ENCODE results near the gene PDZRN3. TPM values are rescaled to one million over a fixed set of nuclear protein-coding genes. Genes with fewer than 3 reads are reported as not detected.

Gene PDZRN3
- total RNA-seq, 1 donor from 2014 or later = 58.6 TPM

GRCh38 chr3:73559749-73560148 lies 65.0 kb downstream of the PDZRN3 start:
- Mint-ChIP-seq H3K27ac (no peak overlapping the region), H3K4me3 (no peak overlapping the region), H3K9me3 (peaks cover 5% of the 10 kb centered on the region), H3K27me3 (no peaks in the 10 kb centered on the region), H3K4me1 (ENCODE audit: unreplicated experiment) (peaks cover 60% of the 10 kb centered on the region), H3K36me3 (no peaks in the 10 kb centered on the region)
- DNase-seq (ENCODE audit: extremely low spot score, unreplicated experiment) = no peak
- TF ChIP-seq, protein P1, sequence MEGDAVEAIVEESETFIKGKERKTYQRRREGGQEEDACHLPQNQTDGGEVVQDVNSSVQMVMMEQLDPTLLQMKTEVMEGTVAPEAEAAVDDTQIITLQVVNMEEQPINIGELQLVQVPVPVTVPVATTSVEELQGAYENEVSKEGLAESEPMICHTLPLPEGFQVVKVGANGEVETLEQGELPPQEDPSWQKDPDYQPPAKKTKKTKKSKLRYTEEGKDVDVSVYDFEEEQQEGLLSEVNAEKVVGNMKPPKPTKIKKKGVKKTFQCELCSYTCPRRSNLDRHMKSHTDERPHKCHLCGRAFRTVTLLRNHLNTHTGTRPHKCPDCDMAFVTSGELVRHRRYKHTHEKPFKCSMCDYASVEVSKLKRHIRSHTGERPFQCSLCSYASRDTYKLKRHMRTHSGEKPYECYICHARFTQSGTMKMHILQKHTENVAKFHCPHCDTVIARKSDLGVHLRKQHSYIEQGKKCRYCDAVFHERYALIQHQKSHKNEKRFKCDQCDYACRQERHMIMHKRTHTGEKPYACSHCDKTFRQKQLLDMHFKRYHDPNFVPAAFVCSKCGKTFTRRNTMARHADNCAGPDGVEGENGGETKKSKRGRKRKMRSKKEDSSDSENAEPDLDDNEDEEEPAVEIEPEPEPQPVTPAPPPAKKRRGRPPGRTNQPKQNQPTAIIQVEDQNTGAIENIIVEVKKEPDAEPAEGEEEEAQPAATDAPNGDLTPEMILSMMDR (conservative IDR thresholded peaks at IDR 0.05) = no peak

GRCh38 chr3:73558727-73559075 lies 66.0 kb downstream of the PDZRN3 start:
- Mint-ChIP-seq H3K36me3 (no peaks in the 10 kb centered on the region), H3K9me3 (peaks cover 2% of the 10 kb centered on the region), H3K4me1 (ENCODE audit: unreplicated experiment) (peaks cover 51% of the 10 kb centered on the region), H3K4me3 (no peak overlapping the region), H3K27ac (no peak overlapping the region), H3K27me3 (no peaks in the 10 kb centered on the region)
- TF ChIP-seq, protein P1 (conservative IDR thresholded peaks at IDR 0.05) = no peak
- no peak for DNase-seq (ENCODE audit: extremely low spot score, unreplicated experiment)

DNA sequence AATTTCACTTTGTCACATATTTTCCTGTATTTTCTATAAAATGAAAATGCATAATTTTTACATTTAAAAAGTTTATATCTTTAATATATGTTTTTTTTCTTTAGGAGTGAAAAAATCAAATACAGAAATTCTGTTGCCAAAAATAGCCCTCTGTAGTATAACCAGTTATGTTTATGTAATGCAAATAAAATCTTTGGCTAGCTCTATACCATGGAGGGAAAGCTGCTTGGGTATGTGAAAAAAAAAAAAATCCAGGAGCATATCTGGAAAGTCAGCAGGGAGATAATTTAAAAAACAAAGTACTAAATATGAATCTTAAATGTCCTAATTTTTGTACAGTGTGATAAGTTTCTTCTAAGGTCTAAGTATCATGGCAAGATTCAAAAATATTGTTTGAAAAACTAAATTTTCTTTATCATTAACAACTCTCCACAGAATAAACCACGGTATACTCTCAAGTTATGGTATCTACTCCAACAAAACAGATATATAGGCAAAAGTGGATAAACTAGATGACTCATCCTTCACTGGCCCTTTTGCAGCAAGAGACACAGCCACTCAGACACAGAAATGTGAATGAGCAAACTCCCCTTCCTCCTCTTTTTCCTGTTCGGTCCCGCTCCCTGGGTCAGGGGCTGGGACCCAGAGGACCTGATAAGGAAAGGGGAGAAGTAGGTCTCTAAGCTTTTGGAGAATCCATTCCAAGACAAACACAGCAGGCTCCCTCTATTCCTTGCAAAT lies 66.6 kb downstream of the PDZRN3 start:
- Mint-ChIP-seq H3K27ac (no peak overlapping the region), H3K4me1 (ENCODE audit: unreplicated experiment) (peaks cover 49% of the 10 kb centered on the region), H3K9me3 (no peaks in the 10 kb centered on the region), H3K27me3 (no peaks in the 10 kb centered on the region), H3K36me3 (no peaks in the 10 kb centered on the region), H3K4me3 (no peak overlapping the region)
- TF ChIP-seq, protein P1 (conservative IDR thresholded peaks at IDR 0.05) = no peak
- no peak for DNase-seq (ENCODE audit: extremely low spot score, unreplicated experiment)

- no peak for DNase-seq (ENCODE audit: extremely low spot score, unreplicated experiment)
- Mint-ChIP-seq H3K4me3 (no peak overlapping the region), H3K9me3 (no peaks in the 10 kb centered on the region), H3K4me1 (ENCODE audit: unreplicated experiment) (peaks cover 48% of the 10 kb centered on the region), H3K27me3 (no peaks in the 10 kb centered on the region), H3K36me3 (peaks cover 12% of the 10 kb centered on the region), H3K27ac (no peak overlapping the region)
- TF ChIP-seq, protein P1 (conservative IDR thresholded peaks at IDR 0.05) = no peak
Observed at GRCh38 chr3:73556520-73557372, 68.0 kb downstream of the PDZRN3 start.

DNA sequence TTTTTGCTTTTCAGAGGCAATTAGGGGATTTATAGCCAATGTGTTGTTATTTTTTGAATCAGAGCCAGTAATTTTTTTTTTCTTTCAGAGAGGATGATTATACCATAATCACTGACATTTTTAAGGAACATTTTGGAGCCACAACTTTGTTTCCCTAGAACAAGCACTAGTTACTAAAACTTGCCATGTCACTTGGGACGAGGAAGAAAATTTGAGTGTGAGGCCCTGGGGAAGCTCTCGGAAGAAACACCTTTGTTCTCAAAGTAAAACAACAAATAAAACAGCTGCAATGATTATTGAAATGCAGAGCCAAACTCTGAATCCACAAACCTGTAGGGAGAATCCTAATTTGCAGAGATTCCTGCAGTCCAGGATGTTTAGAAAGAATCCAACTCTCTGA lies 69.7 kb downstream of the PDZRN3 start:
- TF ChIP-seq, protein P1 (conservative IDR thresholded peaks at IDR 0.05) = no peak
- no peaks in the 10 kb centered on the region for H3K9me3 Mint-ChIP-seq
- peaks cover 38% of the 10 kb centered on the region for H3K4me1 Mint-ChIP-seq (ENCODE audit: unreplicated experiment)
- no peak overlapping the region for H3K4me3 Mint-ChIP-seq
- H3K36me3 Mint-ChIP-seq = peaks cover 13% of the 10 kb centered on the region
- DNase-seq (ENCODE audit: extremely low spot score, unreplicated experiment) = no peak
- no peaks in the 10 kb centered on the region for H3K27me3 Mint-ChIP-seq
- H3K27ac Mint-ChIP-seq = no peak overlapping the region
